Activated CD8-positive, alpha-beta memory T cell treated with anti-CD3 and anti-CD28 coated beads, Interleukin-2, amount 10 ng/mL, durations not matched to agents 7 days and 5 days (primary cell): ENCODE measurements around the gene GDAP2. TPM values are rescaled to one million over a fixed set of nuclear protein-coding genes. Genes with fewer than 3 reads are reported as not detected.
"Not testable (repeated sequence)": the region's sequence is repeated elsewhere in the genome, so short reads cannot be mapped to it uniquely, and the experiment has no call there.

Experiments
- ATAC-seq: fragments of 150-1000 bp; cut with Tn5 transposase; one replicate; pipeline ENCODE4 v1.10.0; 2021; ENCODE audit warnings: moderate library complexity
- CTCF ChIA-PET: fragments of 350-600 bp; sonication (Branson Sonifier 250); formaldehyde crosslinking; loops from one replicate; lab custom pipeline; 2021; ENCODE audit warnings: antibody characterized with exemption; lab: Charles Lee
- DNase-seq: peaks from one replicate; pipeline ENCODE4 v3.0.0-alpha.2; 2020
- H3K27ac Mint-ChIP-seq: one replicate; pipeline ENCODE4 v1.8.0; 2021; ENCODE audit warnings: mild to moderate bottlenecking, mixed read lengths
- H3K27me3 Mint-ChIP-seq: one replicate; pipeline ENCODE4 v1.8.0; 2021; ENCODE audit warnings: mixed read lengths
- H3K36me3 Mint-ChIP-seq: one replicate; pipeline ENCODE4 v1.8.0; 2021; ENCODE audit warnings: mild to moderate bottlenecking, mixed read lengths
- H3K4me1 Mint-ChIP-seq: one replicate; pipeline ENCODE4 v1.8.0; 2021; ENCODE audit warnings: mixed read lengths
- H3K4me3 Mint-ChIP-seq: one replicate; pipeline ENCODE4 v1.8.0; 2021; ENCODE audit warnings: mild to moderate bottlenecking, moderate library complexity, mixed read lengths
- H3K9me3 Mint-ChIP-seq: one replicate; pipeline ENCODE4 v1.8.0; 2022; ENCODE audit warnings: low read depth, mixed read lengths
- total RNA-seq, 2 experiments: library from RNA; stranded (reverse); gene quantifications; one replicate each; pipeline ENCODE4 v1.2.3, GENCODE V29; 2021

Gene GDAP2
- total RNA-seq, 2 experiments from 2014 or later, result 21.9 to 22.5 TPM

DNA sequence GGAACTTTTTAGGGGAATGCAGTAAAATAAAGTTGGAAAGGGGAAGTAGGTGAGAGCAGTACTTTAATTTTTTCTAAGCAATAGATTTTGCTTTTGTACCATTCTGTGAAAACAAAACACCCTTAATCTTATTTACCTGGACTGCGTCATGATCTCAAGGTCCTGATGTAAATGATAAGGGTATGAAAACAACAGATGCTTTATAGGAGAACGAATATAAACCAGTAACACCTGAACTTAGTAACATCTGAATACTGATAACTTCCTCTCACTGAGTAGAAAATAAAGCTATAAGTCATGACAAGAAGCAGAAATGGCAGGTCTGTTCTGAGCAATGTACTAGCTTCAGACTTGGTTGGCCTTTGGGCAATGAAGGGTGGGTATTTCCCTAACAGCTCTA, 77.7 kb downstream of the GDAP2 start:
- Mint-ChIP-seq H3K9me3 (no peaks in the 10 kb centered on the region), H3K27ac (no peak overlapping the region), H3K4me3 (no peak overlapping the region), H3K4me1 (no peaks in the 10 kb centered on the region), H3K27me3 (no peaks in the 10 kb centered on the region), H3K36me3 (peaks cover 2% of the 10 kb centered on the region)
- CTCF ChIA-PET, result no interaction called here
- DNase-seq (no peak), ATAC-seq (no peak)

DNA sequence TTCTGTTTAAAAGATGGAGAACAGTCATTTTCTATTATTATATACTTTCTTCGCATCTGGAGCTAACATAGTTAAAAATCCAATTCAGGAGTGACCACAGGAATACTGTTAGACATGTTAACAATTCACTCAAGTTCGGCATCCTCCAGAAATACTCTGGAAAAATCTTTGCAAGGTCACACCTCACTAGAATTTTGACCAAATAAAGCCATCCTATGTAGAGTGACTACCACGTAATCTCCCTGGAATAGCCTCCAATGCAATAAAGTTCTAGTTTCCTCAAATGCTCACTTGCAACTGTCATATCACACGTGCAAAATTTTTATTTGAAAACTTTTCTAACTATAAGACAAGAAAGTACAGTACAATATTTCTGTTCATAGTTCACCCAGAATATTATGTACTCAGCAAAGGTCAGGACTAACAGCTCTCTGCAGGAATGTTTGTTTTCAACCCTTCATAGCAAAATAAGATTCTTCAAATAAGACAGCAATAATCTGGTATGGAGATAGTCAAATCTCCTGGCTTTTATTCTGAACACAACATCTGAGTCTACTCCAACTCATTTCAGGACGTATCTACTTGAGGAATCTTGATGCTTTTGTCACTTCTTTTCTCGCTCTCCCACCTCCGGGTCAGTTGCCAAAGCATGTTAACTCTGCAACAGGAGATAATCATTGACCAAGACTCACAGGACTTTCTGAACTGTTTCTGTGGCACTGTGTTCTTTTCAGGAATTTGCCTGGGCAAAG, 82.6 kb downstream of the GDAP2 start:
- CTCF ChIA-PET, result interaction anchor here (1.1 kb wide), 1 partner anchor 52 kb away, joined by 3 read pairs; no protein-coding TSS in a partner anchor
- no peak for DNase-seq
- H3K4me1 Mint-ChIP-seq, result no peaks in the 10 kb centered on the region
- no peaks in the 10 kb centered on the region for H3K27me3 Mint-ChIP-seq
- H3K4me3 Mint-ChIP-seq, result no peak overlapping the region
- H3K9me3 Mint-ChIP-seq, result peaks cover 3% of the 10 kb centered on the region
- H3K27ac Mint-ChIP-seq, result no peak overlapping the region
- ATAC-seq, result no peak
- H3K36me3 Mint-ChIP-seq, result peaks cover 9% of the 10 kb centered on the region

DNA sequence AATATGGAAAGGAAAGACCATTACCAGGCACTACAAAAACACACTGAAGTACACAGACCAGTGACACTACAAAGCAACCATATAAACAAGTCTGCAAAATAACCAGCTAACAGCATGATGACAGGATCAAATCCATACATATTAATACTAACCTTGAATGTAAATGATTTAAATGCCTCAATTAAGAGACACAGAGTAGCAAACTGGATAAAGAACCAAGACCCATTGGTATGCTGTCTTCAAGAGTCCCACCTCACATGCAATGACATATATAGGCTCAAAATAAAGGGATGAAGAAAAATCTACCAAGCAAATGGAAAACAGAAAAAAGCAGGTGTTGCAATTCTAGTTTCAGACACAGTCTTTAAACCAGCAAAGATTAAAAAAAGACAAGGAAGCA, 84.9 kb downstream of the GDAP2 start:
- ATAC-seq, H3K4me1 Mint-ChIP-seq, H3K27ac Mint-ChIP-seq, H3K36me3 Mint-ChIP-seq, H3K27me3 Mint-ChIP-seq, DNase-seq, H3K4me3 Mint-ChIP-seq, CTCF ChIA-PET, H3K9me3 Mint-ChIP-seq: not testable (repeated sequence)

DNA sequence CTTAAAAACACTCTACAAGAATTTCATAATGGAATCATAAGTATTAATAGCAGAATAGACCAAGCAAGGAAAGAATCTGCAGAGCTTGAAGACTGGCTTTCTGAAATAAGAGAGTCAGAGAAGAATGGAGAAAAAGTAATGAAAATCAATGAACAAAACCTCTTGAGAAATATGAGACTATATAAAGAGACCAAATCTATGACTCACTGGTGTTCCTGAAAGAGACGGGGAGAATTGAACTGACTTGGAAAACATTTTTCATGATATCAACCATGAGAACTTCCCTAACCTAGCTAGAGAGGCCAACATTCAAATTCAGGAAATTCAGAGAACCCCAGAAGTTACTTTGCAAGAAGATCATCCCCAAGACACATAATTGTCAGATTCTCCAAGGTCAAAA, 85.6 kb downstream of the GDAP2 start:
- Mint-ChIP-seq H3K4me1 (no peaks in the 10 kb centered on the region), H3K9me3 (peaks cover 3% of the 10 kb centered on the region), H3K27me3 (no peaks in the 10 kb centered on the region), H3K4me3 (no peak overlapping the region), H3K27ac (no peak overlapping the region), H3K36me3 (peaks cover 9% of the 10 kb centered on the region)
- no peak for ATAC-seq
- DNase-seq, result no peak
- CTCF ChIA-PET, result interaction anchor here (0.6 kb wide), 1 partner anchor 17 kb away, joined by 3 read pairs; no protein-coding TSS in a partner anchor

DNA sequence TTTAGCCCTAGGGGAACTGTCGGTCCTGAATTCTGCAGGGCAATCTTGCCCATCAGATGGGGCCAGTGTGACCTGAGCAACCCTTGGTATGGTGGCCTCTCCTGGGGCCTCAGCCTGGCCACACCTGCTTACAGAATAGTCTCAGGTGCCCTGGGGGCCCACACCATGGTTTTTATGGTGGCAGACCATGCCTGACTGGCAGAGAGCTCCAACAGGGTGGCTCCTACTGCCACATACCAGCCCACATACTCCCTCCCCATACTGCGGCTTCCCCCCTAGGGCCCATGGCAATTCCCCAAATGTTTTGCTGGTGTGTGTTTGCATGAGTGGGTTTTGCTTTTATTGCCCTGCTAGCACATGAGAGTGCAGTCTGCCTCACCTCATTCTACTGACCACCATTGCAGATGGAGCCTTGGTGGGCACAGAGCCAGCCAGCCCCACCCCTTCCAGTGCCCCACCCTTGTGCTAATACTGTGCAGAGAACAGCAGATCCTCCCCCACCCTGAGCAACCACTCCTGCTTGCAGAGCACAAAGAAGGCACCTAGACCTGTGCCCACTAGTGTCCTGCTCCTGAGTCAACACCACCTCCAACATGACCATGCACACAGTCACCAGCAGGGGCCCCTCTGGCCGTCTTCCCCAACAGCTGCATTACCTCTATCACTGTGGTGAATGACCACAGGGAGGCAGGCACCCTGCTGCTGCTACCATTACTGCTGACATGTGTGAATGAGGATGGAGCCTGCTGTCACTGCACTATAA, 86.8 kb downstream of the GDAP2 start:
- CTCF ChIA-PET, result no interaction called here
- H3K9me3 Mint-ChIP-seq, result peaks cover 3% of the 10 kb centered on the region
- DNase-seq, result no peak
- no peak overlapping the region for H3K27ac Mint-ChIP-seq
- H3K27me3 Mint-ChIP-seq, result no peaks in the 10 kb centered on the region
- no peak overlapping the region for H3K4me3 Mint-ChIP-seq
- peaks cover 13% of the 10 kb centered on the region for H3K36me3 Mint-ChIP-seq
- no peak for ATAC-seq
- no peaks in the 10 kb centered on the region for H3K4me1 Mint-ChIP-seq

DNA sequence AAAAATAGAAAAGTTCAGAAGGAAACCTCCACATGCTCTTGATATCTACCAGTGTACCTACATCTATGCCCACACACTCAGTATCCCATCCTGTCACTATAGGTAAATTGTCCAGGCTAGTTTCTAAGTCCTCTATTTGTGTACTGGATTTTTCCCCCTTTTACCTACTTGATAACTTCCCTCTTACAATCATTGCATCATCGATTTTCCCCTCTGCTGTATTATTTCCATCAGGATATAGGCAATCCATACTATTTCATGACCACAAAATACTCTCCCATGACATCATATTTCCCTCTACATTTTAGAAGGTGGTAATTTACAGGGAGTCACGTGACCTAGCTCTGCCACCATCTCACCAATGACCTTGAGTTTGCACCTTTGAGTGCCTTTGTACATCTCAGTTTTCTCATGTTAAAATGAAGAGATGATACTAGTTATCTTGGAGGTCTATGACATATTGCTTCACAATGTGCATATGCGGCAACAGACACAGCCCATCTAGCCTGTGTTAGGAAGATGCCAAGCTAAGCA, 88.2 kb downstream of the GDAP2 start:
- Mint-ChIP-seq H3K36me3 (peaks cover 13% of the 10 kb centered on the region), H3K27me3 (no peaks in the 10 kb centered on the region), H3K4me1 (no peaks in the 10 kb centered on the region), H3K4me3 (no peak overlapping the region), H3K27ac (no peak overlapping the region), H3K9me3 (peaks cover 3% of the 10 kb centered on the region)
- ATAC-seq, result no peak
- no peak for DNase-seq
- CTCF ChIA-PET, result interaction anchor here (0.6 to 0.7 kb wide), 2 partner anchors 12 to 140 kb away, joined by 3 to 4 read pairs; no protein-coding TSS in a partner anchor

DNA sequence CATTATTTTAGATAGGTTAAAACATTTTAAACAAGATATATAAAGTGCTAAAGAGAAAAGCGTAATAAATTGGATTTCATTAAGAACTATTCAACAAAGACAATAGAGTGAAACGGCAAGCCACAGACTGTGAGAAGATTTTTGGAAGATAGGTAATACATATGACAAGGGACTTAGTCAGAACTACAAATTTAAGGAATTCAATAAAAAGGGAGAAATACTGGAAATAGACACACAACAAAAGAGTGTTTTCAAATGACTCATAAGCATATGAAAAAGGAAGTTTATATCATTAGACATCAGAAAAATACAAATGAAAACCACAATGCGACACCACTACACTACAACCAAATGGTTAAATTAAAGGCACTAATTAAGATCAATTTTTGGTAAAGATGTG, 90.5 kb downstream of the GDAP2 start:
- no peak overlapping the region for H3K4me3 Mint-ChIP-seq
- H3K4me1 Mint-ChIP-seq, result no peaks in the 10 kb centered on the region
- ATAC-seq (no peak), DNase-seq (no peak)
- H3K27me3 Mint-ChIP-seq, result no peaks in the 10 kb centered on the region
- CTCF ChIA-PET, result no interaction called here
- H3K9me3 Mint-ChIP-seq, result peaks cover 1% of the 10 kb centered on the region
- peaks cover 7% of the 10 kb centered on the region for H3K36me3 Mint-ChIP-seq
- H3K27ac Mint-ChIP-seq, result no peak overlapping the region

DNA sequence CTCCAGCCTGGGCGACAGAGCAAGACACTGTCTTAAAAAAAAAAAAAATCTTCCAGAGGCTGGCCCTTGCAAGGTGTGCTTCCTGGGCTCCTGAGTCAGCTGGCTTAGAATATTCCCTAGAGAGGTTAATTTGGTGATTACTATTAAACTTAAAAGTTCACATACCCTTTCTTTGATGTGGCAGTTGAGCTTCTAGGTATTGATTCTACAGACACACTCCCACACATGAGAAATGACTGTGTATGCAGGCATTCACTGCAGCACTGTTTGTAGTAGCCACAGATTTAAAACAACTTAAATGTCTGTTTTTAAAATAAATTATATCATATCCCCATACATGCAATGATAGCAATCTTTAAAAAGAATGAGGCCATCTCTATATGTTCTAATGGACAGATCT, 93.4 kb downstream of the GDAP2 start:
- H3K27me3 Mint-ChIP-seq, result no peaks in the 10 kb centered on the region
- H3K27ac Mint-ChIP-seq, result no peak overlapping the region
- H3K36me3 Mint-ChIP-seq, result peaks cover 6% of the 10 kb centered on the region
- no peaks in the 10 kb centered on the region for H3K9me3 Mint-ChIP-seq
- no peaks in the 10 kb centered on the region for H3K4me1 Mint-ChIP-seq
- H3K4me3 Mint-ChIP-seq, result no peak overlapping the region
- ATAC-seq (no peak), DNase-seq (no peak)
- CTCF ChIA-PET, result interaction anchor here (1.3 kb wide), 2 partner anchors 18 to 34 kb away, joined by 3 to 4 read pairs; no protein-coding TSS in a partner anchor

DNA sequence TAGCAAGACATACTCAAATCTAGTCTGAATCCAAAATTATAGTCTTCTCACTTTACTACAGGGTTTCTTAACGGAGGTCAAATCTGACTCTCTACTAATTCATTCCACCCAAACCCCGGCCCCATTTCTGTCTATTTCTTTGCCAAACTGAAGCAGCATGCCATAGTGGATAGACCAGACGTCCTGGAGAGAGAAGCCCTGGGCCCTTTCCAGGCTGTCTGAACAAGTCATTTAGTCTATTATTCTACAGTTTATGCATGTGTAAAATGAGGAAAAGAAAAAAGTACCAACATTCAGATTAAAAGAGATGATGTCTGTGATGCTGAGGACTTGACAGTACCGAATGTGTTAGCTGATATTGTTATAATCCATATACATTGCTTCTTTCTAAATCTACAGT, 95.0 kb downstream of the GDAP2 start:
- Mint-ChIP-seq H3K9me3 (peaks cover 3% of the 10 kb centered on the region), H3K27me3 (no peaks in the 10 kb centered on the region), H3K36me3 (peaks cover 4% of the 10 kb centered on the region), H3K4me3 (no peak overlapping the region), H3K27ac (no peak overlapping the region), H3K4me1 (no peaks in the 10 kb centered on the region)
- DNase-seq (no peak), ATAC-seq (no peak)
- CTCF ChIA-PET, result interaction anchor here (0.6 kb wide), 1 partner anchor 210 kb away, joined by 3 read pairs; no protein-coding TSS in a partner anchor

DNA sequence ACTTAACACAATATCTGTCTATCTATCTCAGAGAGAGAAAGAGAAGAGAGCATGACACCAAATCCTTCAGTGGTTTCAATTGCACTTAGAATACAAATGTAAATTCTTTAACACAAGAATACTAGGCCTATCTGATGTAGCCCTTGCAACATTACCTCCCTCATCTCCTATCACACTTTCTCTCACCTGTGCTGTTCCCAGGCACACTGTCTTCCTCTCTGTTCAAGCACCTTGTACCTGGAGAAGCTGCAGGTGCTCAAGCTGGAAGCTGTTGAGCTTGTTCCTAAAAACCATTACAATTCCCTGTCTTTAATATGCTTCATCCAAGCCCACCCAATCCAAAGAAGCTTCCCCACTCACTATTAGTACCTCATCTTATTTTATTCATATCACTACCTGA, 97.0 kb downstream of the GDAP2 start:
- ATAC-seq (no peak), DNase-seq (no peak)
- no peaks in the 10 kb centered on the region for H3K36me3 Mint-ChIP-seq
- no peak overlapping the region for H3K4me3 Mint-ChIP-seq
- H3K9me3 Mint-ChIP-seq, result peaks cover 3% of the 10 kb centered on the region
- CTCF ChIA-PET, result no interaction called here
- no peaks in the 10 kb centered on the region for H3K4me1 Mint-ChIP-seq
- no peaks in the 10 kb centered on the region for H3K27me3 Mint-ChIP-seq
- no peak overlapping the region for H3K27ac Mint-ChIP-seq

DNA sequence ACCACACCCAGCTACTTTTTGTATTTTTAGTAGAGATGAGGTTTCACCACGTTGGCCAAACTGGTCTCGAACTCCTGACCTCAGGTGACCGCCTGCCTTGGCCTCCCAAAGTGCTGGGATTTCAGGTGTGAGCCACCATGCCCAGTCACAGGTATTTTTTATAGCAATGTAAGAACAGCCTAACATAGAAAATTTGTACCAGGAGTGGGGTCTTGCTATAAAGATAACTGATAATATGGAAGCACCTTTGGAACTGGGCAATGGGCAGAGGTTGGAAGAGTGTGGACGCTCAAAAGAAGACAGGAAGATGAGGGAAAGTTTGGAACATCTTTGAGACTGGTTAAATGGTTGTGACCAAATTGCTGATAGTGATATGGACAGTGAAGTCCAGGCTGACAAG, 99.2 kb downstream of the GDAP2 start:
- no peak overlapping the region for H3K4me3 Mint-ChIP-seq
- DNase-seq (no peak), ATAC-seq (no peak)
- H3K36me3 Mint-ChIP-seq, result no peaks in the 10 kb centered on the region
- H3K27ac Mint-ChIP-seq, result no peak overlapping the region
- no peaks in the 10 kb centered on the region for H3K4me1 Mint-ChIP-seq
- CTCF ChIA-PET, result no interaction called here
- H3K27me3 Mint-ChIP-seq, result no peaks in the 10 kb centered on the region
- H3K9me3 Mint-ChIP-seq, result peaks cover 3% of the 10 kb centered on the region

DNA sequence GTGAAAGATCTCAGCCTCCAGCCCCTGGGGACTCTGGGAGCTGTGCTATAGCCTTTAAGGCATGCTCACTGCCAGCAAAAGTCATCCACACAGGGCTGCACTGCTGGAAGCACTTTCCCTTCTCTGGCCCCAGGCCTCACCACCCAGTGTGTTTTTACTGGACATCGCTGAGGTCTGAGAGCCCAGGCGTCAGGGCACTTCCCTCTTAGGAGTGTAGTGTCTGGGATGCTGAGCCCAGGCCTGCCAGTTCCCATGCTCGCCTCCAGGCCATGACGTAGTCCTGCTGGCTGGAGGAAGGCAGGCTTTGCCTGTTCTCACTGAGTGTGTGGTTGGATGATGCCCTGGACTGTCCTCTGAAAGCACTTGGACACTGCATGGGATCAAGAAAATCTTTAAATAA, 101.2 kb downstream of the GDAP2 start:
- no peaks in the 10 kb centered on the region for H3K4me1 Mint-ChIP-seq
- peaks cover 3% of the 10 kb centered on the region for H3K9me3 Mint-ChIP-seq
- no peak overlapping the region for H3K4me3 Mint-ChIP-seq
- CTCF ChIA-PET, result no interaction called here
- H3K27me3 Mint-ChIP-seq, result peaks cover 4% of the 10 kb centered on the region
- no peak for ATAC-seq
- no peak for DNase-seq
- H3K36me3 Mint-ChIP-seq, result no peaks in the 10 kb centered on the region
- no peak overlapping the region for H3K27ac Mint-ChIP-seq

DNA sequence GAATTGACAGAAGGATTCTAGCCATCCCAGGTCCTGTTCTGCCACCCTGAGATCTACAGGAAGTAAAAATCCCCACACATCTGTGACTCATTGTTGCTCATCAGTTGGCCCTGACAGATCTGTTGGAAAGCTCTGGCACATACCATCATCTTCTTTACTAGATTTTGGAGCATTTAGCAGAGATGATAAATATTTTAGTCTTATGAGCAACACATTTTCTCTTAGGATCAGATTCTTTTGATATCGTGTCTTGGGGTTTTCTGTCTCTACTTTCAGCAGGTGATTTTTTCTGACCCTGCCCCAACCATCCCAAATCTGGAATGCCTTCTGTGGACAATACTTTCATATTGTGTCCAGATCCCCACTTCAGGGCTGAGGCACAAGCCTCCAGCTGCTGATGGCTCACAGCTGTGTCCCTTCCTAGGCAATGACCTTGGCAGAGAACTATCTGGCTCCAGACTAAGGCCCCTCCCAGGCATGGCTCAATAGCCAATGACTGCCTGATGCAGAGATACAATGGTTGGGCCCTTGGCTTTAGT, 102.8 kb downstream of the GDAP2 start:
- Mint-ChIP-seq H3K36me3 (no peaks in the 10 kb centered on the region), H3K9me3 (peaks cover 3% of the 10 kb centered on the region), H3K4me3 (no peak overlapping the region), H3K4me1 (no peaks in the 10 kb centered on the region), H3K27ac (no peak overlapping the region), H3K27me3 (peaks cover 4% of the 10 kb centered on the region)
- CTCF ChIA-PET, result interaction anchor here (1.0 to 1.2 kb wide), 2 partner anchors 10 to 68 kb away, joined by 3 to 4 read pairs; no protein-coding TSS in a partner anchor
- no peak for ATAC-seq
- DNase-seq, result no peak
